Measurements from ENCODE around the gene C2CD4D. TPM values are rescaled to one million over a fixed set of nuclear protein-coding genes. Genes with fewer than 3 reads are reported as not detected.
"Not testable (repeated sequence)": the region's sequence is repeated elsewhere in the genome, so short reads cannot be mapped to it uniquely, and the experiment has no call there.

C2CD4D gene
- total RNA-seq, 1 experiment from 2014 or later = 1.2 TPM

GRCh38 chr1:151887028-151887427 is 47.4 kb upstream of the C2CD4D start:
- intact Hi-C loops (cut with micrococcal nuclease; ENCODE audit: unreplicated experiment) (no loop called here), in situ Hi-C loops (cut with HindIII; ENCODE audit: low pct_unique_long_range_greater_than_20kb, low sequenced_read_pairs) (no loop called here)
- TF ChIP-seq SIN3A (IDR thresholded peaks at IDR 0.05; ENCODE audit: borderline replicate concordance, insufficient read depth, low read depth, low read length) = no peak
- TF ChIP-seq TCF7L2 (IDR thresholded peaks at IDR 0.05; ENCODE audit: low read depth, low read length) = no peak
- no peak for TF ChIP-seq REST (IDR thresholded peaks at IDR 0.05; ENCODE audit: insufficient read depth in 1 of 2, low read depth in 2 of 2, low read length in 1 of 2)
- TF ChIP-seq POLR2AphosphoS5 (IDR thresholded peaks at IDR 0.05; ENCODE audit: low read depth, low read length) = no peak
- TF ChIP-seq CTCF (IDR thresholded peaks at IDR 0.05) = no peak

GRCh38 chr1:151885479-151885878 is 45.9 kb upstream of the C2CD4D start:
- no peak overlapping the region for H3K27ac ChIP-seq (ENCODE audit: low read length)
- CTCF ChIA-PET = no interaction called here

More at GRCh38 chr1:151887028-151887427, 47.4 kb upstream of the C2CD4D start:
- no peak overlapping the region for H3K27ac ChIP-seq (ENCODE audit: low read length)
- ChIA-PET POLR2A (no interaction called here), CTCF (interaction anchor here (1.0 kb wide), 1 partner anchor 114 kb away, joined by 3 read pairs; no protein-coding TSS in a partner anchor)
- H3K36me3 ChIP-seq (ENCODE audit: control insufficient read depth, insufficient read depth, low read length) = no peaks in the 10 kb centered on the region
- no TSS peak for BruUV-seq (replicated peaks)
- no peak overlapping the region for H3K4me3 ChIP-seq (ENCODE audit: low read depth in 2 of 2, low read length in 2 of 2)
- no peaks in the 10 kb centered on the region for H3K4me1 ChIP-seq (ENCODE audit: control insufficient read depth, insufficient read depth, low read length)
- H3K27me3 ChIP-seq (ENCODE audit: control insufficient read depth, insufficient read depth, low read length) = no peaks in the 10 kb centered on the region
- peak; percentile 81 for ATAC-seq
- no peaks in the 10 kb centered on the region for H3K9me3 ChIP-seq (ENCODE audit: control insufficient read depth, insufficient read depth, low read depth, low read length)
- DNase-seq (ENCODE audit: low read depth, low spot score) = no peak

GRCh38 chr1:151884879-151885278 is 45.3 kb upstream of the C2CD4D start:
- ATAC-seq; H3K4me3 ChIP-seq (ENCODE audit: low read depth in 2 of 2, low read length in 2 of 2); H3K27ac ChIP-seq (ENCODE audit: low read length); POLR2A ChIA-PET; CTCF ChIA-PET; DNase-seq (ENCODE audit: low read depth, low spot score); H3K27me3 ChIP-seq (ENCODE audit: control insufficient read depth, insufficient read depth, low read length); BruUV-seq (replicated peaks); H3K36me3 ChIP-seq (ENCODE audit: control insufficient read depth, insufficient read depth, low read length); in situ Hi-C loops (cut with HindIII; ENCODE audit: low pct_unique_long_range_greater_than_20kb, low sequenced_read_pairs); H3K4me1 ChIP-seq (ENCODE audit: control insufficient read depth, insufficient read depth, low read length); intact Hi-C loops (cut with micrococcal nuclease; ENCODE audit: unreplicated experiment); H3K9me3 ChIP-seq (ENCODE audit: control insufficient read depth, insufficient read depth, low read depth, low read length): not testable (repeated sequence)

More at GRCh38 chr1:151885479-151885878, 45.9 kb upstream of the C2CD4D start:
- DNase-seq (ENCODE audit: low read depth, low spot score) (no peak), ATAC-seq (no peak)
- no peaks in the 10 kb centered on the region for H3K27me3 ChIP-seq (ENCODE audit: control insufficient read depth, insufficient read depth, low read length)
- no peak overlapping the region for H3K4me3 ChIP-seq (ENCODE audit: low read depth in 2 of 2, low read length in 2 of 2)
- in situ Hi-C loops (cut with HindIII; ENCODE audit: low pct_unique_long_range_greater_than_20kb, low sequenced_read_pairs) (no loop called here), intact Hi-C loops (cut with micrococcal nuclease; ENCODE audit: unreplicated experiment) (no loop called here)
- H3K9me3 ChIP-seq (ENCODE audit: control insufficient read depth, insufficient read depth, low read depth, low read length) = no peaks in the 10 kb centered on the region
- POLR2A ChIA-PET = no interaction called here
- no peaks in the 10 kb centered on the region for H3K4me1 ChIP-seq (ENCODE audit: control insufficient read depth, insufficient read depth, low read length)
- H3K36me3 ChIP-seq (ENCODE audit: control insufficient read depth, insufficient read depth, low read length) = no peaks in the 10 kb centered on the region
- TF ChIP-seq POLR2AphosphoS5 (IDR thresholded peaks at IDR 0.05; ENCODE audit: low read depth, low read length) (no peak), SIN3A (IDR thresholded peaks at IDR 0.05; ENCODE audit: borderline replicate concordance, insufficient read depth, low read depth, low read length) (no peak), TCF7L2 (IDR thresholded peaks at IDR 0.05; ENCODE audit: low read depth, low read length) (no peak), REST (IDR thresholded peaks at IDR 0.05; ENCODE audit: insufficient read depth in 1 of 2, low read depth in 2 of 2, low read length in 1 of 2) (no peak)
- no TSS peak for BruUV-seq (replicated peaks)

- DNase-seq (ENCODE audit: low read depth, low spot score); intact Hi-C loops (cut with micrococcal nuclease; ENCODE audit: unreplicated experiment); H3K27me3 ChIP-seq (ENCODE audit: control insufficient read depth, insufficient read depth, low read length); H3K9me3 ChIP-seq (ENCODE audit: control insufficient read depth, insufficient read depth, low read depth, low read length); BruUV-seq (replicated peaks); H3K4me3 ChIP-seq (ENCODE audit: low read depth in 2 of 2, low read length in 2 of 2); in situ Hi-C loops (cut with HindIII; ENCODE audit: low pct_unique_long_range_greater_than_20kb, low sequenced_read_pairs); ATAC-seq; CTCF ChIA-PET; H3K4me1 ChIP-seq (ENCODE audit: control insufficient read depth, insufficient read depth, low read length); H3K36me3 ChIP-seq (ENCODE audit: control insufficient read depth, insufficient read depth, low read length); H3K27ac ChIP-seq (ENCODE audit: low read length); POLR2A ChIA-PET: not testable (repeated sequence)
Measured at GRCh38 chr1:151884445-151884844, 44.8 kb upstream of the C2CD4D start.

Measured in Panc1 (cell line).